ENCODE measurements around the gene EHD3.

EHD3 gene

DNA sequence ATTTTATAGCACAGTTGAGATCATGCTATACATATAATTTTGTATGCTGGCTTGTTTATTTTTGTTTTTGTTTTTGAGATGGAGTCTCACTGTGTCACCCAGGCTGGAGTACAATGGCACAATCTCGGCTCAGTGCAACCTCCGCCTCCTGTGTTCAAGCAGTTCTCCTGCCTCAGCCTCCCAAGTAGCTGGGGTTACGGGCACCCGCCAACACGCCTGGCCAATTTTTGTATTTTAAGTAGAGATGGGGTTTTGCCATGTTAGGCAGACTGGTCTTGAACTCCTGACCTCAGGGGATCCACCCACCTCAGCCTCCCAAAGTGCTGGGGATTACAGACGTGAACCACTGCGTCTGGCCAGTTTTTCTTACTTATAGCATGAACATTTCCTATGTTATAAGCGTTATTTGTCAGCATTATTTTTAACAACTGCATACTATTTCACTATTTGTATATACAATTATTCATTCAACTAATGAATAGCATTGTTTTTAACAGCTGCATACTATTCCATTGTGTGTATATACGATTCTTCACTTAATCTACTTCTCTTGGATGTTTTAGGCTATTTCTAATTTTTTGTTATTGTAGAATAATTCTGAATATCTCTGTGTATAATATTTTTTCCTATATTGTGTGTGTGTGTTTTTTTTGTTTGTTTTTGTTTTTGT, 3.5 kb downstream of the EHD3 start:
- DNase-seq = no peak

DNA sequence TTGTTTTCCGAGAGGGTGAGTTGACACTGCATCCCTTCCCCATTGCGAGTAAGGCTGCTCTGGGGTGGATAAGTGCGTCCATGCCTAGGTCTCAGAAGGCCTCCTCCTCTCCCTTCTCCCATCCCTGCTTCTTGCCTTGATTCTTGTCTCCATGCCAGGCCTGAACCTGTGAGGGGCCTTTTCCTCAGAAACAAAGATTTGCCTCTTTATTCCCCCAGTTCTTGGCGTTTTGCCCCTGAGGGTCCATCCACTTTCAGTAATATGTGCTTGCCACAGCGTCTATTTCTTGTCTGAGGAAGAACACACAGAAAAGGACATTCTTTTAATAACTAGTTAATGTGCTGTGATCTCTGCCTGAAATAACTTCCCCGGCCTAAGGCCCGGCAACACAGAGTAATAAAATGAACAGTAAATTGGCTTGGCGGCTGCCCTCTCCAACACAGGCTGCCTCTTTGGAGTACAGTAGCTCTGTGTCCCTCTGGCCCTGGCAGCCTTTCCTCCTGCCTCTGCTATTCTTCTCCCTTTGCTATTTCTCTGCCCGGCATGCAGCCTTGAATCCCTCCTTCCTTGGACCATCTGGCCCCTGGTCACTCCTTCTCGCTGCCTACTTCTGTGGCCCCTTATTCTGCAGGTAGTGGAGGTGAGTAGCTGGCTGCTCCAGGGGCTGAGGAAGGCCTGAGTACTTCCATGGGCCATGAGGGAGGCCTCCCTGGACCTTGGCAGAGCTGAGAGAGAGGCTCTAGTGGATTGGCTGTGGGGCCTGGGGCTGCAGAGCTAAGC, 4.4 kb downstream of the EHD3 start:
- DNase-seq = no peak

DNA sequence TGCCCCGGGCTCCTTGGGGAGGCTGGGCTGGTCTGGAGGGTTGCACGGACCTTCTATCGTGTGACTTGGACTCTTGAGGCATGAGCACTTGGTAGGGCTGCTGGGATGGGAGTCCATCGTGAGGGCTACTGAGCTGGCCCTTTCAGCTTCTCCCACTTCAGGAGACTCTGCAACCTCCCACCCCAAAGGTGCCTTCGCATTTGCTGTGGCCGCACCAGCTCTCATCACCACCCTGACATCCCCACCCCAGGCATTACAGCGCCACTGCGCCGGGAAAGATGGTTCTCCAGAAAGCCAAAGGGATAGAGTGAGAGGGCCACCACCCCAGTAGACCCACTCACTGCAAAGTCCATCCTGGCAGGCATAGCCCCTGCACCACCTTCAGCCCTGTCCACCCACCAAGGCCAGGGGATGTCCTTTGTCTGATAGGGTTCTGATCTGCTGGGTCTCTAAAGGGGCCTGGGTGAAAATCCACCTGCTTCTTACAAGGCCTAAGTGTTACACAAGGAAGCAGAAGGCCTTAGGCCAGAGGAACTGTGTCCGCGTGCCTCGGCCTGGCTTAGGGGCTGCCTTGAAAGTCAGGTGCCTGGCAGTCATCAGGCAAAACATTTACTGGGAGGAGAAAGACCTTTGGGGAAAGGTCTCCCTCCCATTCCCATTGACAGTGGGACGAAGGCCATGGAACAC, 5.1 kb downstream of the EHD3 start:
- DNase-seq = no peak

DNA sequence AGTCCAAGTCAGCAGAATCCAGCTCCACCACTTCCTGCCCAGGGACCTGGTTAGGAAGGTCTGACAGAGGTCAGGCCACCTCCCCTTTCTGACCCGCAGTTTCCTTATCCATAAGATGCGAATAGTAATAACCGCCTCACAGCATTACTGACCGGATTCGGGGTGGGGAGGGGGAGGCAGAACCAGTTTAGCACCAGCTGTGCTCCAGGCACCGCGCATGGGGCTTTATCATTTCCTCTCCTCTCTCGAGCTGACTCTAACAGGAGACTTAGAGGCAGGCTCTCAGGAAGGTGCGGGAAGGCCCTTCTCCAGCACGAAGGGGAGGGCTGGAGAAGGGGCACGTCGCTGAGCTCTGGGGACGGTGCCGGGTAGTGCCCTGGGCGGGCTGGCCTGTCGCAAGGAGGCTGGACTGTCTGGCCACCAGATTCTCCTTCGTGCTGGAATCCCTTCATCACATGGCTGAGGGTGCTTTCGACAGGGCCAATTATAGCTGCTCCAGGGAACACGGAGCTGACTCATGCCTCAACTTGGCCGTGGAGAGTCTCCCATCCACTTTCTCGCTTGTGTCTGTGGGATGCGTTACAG, 5.7 kb downstream of the EHD3 start:
- no peak for DNase-seq

DNA sequence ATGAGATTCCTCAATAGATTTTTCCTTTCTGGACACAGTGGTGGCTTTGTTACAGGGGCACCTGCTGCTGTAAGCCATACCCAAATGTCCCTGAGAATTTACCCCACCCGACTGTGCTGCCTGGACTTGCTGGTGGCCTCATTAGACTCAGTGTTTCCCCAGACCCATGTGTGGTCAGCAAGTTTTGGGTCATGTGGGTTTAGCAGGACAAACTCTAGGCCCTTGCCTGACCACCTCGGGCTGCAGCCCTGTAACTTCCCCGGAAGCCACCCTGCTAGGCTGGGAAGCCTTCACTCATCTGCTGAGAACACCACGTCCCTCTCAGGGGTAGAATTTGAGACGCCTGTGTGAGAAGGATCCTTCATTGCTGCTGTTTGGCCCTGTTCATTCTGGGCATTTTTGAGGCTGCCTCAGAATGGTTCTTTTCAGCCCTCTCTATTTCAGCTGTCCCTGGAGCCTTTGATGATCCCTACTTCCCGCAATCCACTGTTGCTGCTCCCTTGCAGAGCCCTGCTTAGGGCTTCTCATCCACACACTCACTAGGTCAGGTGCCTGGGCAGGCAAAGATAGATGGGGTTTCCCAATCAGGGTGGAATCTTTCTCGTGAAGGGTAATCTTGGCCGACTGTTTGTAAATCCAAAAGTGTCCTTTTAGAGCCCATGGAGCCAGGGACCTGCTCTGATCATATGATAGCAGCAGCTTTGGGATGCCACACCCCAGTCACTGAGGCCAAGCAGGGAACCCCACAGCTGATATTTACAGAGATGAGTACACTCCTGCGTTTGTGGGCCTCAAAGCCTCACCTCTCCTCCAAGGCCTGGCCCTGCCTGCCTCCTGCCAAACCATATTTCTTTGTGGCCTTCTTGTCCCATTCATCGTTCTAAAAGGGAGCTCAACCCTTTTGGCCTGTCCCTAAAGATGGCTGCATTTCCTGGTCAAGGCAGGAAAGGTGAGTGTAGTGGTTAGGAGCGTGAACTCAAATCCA, 6.7 kb downstream of the EHD3 start:
- no peak for DNase-seq

DNA sequence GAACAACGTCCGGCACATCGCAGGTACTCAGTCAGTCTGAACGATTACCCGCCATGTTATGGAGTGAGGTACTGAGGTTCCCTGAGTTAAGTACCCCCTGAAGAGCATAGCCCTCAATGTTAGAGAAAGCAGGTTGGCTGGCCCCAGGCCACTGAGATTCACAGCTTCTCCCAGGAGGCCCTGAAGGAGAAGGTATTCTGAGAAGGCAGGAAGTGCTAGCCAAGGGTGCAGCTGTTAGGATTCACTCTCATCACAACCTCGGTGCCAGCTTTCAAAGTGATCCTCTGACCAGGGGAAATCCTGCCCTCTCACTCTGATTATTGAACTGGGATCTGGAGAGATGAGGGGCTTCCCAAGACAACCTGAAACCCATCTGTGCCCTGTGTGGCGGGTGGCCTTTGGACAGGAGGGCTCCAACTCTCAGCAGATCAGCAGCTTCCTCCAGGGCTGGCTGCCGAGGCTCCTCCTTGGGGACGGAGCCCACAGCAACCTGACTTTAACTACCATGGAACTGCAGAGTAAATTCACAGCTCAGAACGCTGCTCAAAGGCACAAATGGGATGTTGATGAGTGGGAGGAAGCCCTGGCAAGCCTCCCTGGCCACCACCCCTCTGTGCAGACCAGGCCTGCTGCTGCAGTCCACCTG, 7.8 kb downstream of the EHD3 start:
- no peak for DNase-seq

DNA sequence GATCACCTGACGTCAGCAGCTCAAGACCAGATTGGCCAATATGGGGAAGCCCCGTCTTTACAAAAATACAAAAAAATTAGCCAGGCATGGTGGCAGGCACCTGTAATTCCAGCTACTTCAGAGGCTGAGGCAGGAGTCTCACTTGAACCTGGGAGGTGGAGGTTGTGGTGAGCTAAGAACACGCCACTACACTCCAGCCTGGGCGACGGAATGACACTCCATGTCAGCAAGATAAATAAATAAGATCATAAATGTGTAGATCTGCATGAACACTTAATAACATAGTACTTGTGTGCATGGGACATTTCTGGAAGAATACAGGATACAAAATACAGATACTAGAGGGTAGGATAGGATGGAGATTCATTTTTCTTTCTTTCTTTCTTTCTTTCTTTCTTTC, 9.1 kb downstream of the EHD3 start:
- no peak for DNase-seq

DNA sequence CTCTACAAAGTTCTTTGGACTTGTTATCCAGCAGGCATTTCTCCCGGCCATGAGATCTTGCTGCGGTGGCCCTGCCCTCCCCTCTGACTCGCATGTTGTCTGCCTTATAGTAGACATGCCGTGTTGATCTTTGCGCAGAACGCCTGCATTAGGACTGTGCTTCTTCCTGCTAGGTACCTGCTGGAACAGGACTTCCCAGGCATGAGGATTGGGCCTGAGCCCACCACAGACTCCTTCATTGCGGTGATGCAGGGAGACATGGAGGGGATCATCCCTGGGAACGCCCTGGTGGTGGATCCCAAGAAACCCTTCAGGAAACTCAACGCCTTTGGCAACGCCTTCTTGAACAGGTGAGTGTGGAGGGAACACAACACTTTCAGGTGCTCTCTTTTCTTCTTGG, 10.1 kb downstream of the EHD3 start:
- no peak for DNase-seq

DNA sequence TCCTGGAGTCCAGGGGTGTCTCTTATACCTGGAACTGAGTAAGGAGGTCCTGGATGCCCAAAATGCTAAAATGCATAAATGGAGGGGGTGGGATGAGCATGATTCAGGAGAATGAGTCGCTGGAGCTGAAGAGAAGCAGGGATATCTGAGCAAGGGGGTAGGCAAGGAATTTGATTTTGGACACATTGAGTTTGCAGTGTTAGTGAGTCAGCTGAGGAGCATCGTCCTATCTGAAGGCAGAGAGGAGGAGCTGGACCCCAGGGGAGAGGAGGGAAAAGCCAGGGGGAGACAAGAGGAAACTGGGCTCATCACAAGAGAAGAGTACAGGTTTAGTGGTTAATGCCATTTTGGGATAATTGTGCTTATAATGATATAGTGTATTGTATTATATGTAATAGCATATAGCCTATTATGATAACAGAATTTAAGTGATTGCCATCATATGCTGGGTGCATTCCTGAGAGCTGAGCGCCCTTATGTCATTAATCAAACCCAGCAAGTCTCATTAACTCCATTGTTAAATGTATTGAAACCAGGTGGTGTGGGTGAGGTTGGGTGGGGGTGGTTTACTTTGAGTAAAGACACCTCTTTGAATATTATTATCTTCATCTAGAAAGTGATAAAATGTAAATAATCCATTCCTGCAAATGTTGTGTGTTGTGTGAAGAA, 12.4 kb downstream of the EHD3 start:
- DNase-seq = no peak

DNA sequence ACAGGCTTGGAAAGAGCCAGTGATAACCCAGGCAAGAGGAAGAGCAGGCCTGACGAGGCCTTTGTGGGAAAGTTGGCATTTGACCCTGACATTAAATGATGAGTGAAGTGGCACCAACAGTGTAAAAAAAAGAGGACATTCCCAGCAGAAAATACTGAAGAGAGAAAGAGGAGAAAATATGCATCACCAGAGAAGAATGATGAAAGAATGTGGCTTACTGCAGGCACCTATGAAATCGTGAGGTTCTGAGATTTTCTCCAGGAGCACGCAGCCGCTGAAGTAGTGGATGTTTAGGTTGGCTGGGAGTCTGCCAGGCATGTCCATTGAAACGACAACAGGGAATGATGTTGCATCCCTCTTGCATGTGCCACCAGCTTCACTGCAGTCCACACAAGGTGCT, 13.8 kb downstream of the EHD3 start:
- no peak for DNase-seq

DNA sequence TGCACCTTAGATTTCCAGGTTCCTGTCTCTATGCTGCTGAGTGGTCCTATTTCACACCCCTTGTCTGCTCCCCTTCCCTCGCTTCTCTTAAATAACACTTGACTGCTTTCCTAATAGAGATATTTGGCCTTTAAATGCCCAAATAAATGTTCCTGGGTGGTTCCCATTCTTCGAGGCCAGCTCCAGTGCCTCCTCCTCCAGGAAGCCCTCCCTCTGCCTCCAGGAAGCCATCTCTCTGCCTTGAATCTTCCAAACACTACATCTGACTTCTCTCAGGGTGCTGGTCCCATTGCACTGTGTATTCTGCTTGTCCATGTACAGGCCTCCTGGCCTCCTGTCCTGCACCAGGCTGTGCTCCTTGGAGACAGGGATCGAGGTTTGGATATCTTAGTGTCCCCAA, 14.2 kb downstream of the EHD3 start:
- DNase-seq = no peak

DNA sequence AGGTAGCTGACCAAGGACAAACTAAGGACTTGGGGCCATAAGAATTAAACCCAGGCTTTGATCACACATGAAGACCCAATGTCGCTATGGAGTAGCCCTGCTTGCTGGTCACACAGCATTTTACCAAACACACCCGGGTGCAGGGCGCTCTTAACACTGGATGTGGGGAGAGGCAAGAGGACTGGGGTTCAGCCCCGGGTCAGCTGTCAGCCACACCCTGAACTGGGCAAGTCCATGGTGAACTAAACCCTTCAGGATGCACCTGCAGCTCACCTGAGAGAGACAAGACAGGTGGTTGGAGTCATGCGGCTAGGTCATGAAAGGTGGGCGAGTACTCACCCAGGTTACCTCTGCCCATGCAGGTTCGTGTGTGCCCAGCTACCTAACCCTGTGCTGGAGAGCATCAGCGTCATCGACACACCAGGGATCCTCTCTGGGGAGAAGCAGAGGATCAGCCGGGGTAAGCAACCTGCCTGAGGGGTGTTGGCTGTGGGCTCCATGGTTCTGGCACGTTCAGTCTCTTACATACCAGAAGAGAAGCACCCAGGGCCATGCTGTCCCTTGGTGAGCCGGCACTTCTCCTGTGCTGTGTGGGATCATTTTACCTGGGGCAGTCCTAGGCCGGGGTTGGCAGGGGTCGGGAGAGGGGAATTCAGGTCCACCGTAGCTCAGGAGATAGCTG, 15.2 kb downstream of the EHD3 start:
- no peak for DNase-seq

DNA sequence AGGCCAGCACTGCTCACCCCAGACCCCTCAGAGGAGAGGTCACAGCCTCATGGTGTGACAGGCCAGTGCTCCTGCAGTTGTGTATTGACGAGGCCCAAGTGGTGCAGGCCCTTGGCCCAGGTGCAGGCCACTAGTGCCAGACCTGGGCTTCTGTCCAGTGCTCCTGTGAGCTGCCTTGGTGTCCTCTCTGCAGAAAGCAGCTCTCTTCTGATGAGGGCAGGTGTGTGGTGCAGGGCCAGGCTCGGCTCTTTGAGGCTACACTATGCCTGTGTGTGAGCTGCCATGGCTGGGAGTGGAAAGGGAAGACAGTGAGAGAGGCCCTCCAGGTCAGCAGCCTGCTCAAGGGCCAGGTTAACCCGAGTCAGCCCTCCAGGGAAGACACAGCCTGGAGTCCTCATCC, 17.1 kb downstream of the EHD3 start:
- no peak for DNase-seq

DNA sequence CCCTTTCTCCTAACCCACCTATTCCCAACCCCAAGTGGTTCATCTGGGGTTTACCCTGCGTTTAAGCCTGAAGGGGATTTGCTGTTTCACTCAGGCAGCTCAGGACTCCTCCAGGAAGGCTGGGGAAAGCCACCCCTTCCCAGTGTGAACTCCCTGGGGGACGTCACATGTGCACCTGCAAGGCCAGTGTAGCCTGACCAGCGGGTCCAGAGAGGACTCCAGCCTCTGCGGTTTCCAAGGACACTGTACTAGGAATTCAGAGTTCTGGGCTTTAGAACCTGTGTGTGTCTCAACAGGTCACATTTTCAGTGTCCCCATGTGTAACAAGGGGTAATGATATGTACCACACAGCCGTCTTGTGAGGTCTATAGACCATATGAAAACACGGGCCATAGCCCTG, 17.9 kb downstream of the EHD3 start:
- DNase-seq = no peak

DNA sequence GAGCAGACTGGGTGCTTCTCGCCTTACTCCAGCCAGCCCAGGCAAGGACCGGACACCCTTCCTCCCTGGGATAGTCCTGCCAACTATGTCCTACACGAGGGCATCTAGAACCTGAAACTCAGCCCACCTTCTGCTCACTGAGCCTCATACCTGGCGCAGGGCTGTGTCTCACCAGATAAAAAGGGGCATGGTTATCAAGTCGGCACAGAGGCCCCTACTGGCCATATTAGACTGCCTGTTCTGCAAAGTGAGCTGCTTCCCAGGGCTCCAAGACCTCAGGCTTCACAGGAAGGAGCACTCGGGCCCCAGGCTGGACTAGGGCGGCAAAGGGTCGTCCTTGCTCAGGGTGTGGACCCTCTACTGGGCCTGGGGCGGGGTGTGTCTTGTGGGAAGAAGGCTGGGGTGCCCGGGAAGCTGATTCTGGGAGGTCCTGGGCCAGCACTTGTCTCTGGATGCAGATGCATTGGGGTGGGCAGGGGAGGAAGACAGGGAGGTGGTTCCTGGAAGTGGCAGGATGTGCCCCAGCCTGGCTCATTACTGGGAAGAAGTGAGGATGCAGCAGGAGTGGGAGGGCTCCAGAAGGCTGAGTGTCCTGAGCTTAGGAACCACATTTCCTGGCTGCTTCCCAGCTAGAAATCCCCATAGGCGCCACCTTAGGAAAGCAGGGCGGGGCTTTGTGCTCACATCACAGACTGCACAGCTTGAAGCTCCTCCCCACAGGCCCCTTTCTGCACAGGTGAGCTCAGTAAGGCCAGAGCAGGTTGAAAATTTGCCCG, 19.6 kb downstream of the EHD3 start:
- DNase-seq = no peak

DNA sequence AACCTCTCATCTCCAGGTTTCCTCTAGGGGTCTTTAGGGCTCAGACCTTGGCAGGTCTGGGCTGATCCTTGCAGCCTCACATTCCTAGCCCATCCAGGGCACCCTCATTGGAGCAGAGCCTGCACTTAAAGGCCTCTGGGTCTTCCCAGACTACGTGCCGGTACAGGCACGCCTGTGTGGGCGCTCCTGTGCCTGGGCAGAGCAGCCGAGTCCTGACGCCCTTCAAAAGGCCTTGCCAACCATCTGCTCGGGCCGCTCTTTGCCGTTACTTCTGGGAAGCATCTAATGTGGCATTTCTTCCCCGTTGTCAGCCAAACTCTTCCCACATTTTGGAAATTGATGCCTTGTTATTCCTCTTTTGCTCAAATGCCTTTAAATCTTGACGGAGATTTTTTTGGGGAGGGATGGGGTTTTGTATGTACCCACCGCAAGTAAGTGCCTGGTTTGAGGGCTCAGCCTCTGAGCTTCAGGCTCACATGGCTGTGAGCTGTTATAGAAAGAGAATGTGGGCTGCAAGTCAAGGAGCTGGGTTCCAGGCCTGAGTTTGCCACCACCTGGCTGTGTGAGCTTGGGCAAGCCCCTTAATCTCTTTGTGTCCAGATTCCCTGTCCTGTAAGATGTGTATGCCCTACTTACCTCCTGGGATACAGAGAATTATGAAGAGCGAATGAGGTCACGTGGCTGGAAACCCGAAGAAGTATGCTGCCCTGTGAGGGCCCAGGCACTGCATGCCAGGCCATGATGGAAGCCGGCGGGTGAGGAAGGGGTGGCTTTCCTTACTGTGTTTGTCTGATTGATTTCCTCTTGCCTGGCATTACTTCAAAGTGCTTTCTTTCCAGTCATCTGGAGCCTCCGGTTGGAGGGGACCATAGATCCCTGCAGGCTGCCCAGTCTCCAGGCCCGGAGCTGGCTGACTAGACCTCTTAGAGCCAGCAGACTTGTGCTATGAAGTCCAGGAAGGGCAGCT, 20.6 kb downstream of the EHD3 start:
- no peak for DNase-seq

DNA sequence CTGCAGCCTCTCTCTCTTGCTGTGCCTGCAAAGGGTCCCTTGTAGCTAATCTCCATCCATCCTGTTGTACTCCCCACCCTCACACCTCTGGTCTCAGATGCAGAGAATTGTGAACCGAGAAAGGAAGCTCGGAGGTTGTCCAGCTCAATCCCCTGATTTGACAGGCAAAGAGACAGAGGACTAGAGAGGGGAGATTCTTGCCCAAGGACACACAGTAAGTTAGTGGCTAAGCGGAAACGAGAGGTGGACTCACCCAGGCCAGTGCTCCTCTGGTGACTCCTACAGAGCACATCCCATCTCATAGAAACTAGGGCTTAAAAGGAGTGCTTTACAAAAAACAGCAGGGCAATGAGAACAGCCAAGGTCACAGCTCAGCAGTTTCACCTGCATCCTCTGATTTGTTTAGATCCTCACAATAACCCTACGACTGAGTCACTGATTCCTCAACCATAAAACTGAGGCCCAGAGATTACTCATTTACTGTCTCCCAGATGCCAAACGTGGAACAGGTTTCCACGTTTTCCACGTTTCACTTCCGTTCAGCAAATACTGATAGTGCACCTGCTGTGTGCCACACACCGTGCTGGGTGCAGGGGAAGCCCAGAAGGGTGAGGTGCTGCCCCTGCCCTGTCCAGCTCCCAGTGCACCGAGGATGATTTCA, 22.1 kb downstream of the EHD3 start:
- no peak for DNase-seq
